SK-N-SH treated with all-trans-retinoic acid at 6 μM for 48 hours (cell line): ENCODE results near the gene DYNC2I2.

ENCODE experiments used
- ATAC-seq: fragments of 200-7000 bp; cut with Tn5 transposase; 3 replicates; pipeline ENCODE4 v1.9.1; 2020; ENCODE audit warnings: mild to moderate bottlenecking, moderate library complexity
- ARNTL ChIP-seq: fragments of 450-650 bp; formaldehyde crosslinking; IDR thresholded peaks from 2 replicates; pipeline ENCODE4 v1.5.0; 2020; ENCODE audit warnings: low read depth, mild to moderate bottlenecking, moderate library complexity, borderline replicate concordance
- CREB5 ChIP-seq: fragments of 250-450 bp; sonication (Bioruptor Pico); IDR thresholded peaks from 2 replicates; pipeline ENCODE4 v1.5.1; 2020; ENCODE audit warnings: low read depth, mild to moderate bottlenecking, moderate library complexity
- CSDC2 ChIP-seq: fragments of 250-450 bp; sonication (Bioruptor Pico); IDR thresholded peaks from 2 replicates; pipeline ENCODE4 v1.5.0; 2020; ENCODE audit warnings: mild to moderate bottlenecking, moderate library complexity
- CSRNP3 ChIP-seq: fragments of 250-450 bp; sonication (Bioruptor Pico); IDR thresholded peaks from 2 replicates; pipeline ENCODE4 v1.5.1; 2021; ENCODE audit warnings: mild to moderate bottlenecking, moderate library complexity
- ESRRG ChIP-seq: fragments of 250-450 bp; sonication (Bioruptor Pico); IDR thresholded peaks from 2 replicates; pipeline ENCODE4 v1.6.1; 2021; ENCODE audit warnings: mild to moderate bottlenecking
- ISL1 ChIP-seq: fragments of 250-450 bp; sonication (Bioruptor Pico); IDR thresholded peaks from 2 replicates; pipeline ENCODE4 v2.1.2; 2022; ENCODE audit warnings: mild to moderate bottlenecking, moderate library complexity
- OSR1 ChIP-seq: fragments of 250-450 bp; sonication (Bioruptor Pico); IDR thresholded peaks from 2 replicates; pipeline ENCODE4 v1.8.0; 2022; ENCODE audit warnings: moderate library complexity, mild to moderate bottlenecking, inconsistent platforms
- PATZ1 ChIP-seq: fragments of 250-450 bp; sonication (Bioruptor Pico); IDR thresholded peaks from 2 replicates; pipeline ENCODE4 v1.8.0; 2020; ENCODE audit warnings: mild to moderate bottlenecking, moderate library complexity, borderline replicate concordance
- POU6F1 ChIP-seq: fragments of 250-450 bp; sonication (Bioruptor Pico); IDR thresholded peaks from 2 replicates; pipeline ENCODE4 v1.8.0; 2021; ENCODE audit warnings: low read depth, mild to moderate bottlenecking, moderate library complexity, borderline replicate concordance
- PPARA ChIP-seq: fragments of 250-450 bp; sonication (Bioruptor Pico); IDR thresholded peaks from 2 replicates; pipeline ENCODE4 v1.5.0; 2020; ENCODE audit warnings: mild to moderate bottlenecking, borderline replicate concordance
- RARB ChIP-seq: fragments of 250-450 bp; sonication (Bioruptor Pico); IDR thresholded peaks from 2 replicates; pipeline ENCODE4 v1.8.0; 2021; ENCODE audit warnings: mild to moderate bottlenecking, moderate library complexity
- SNAI2 ChIP-seq: fragments of 250-450 bp; sonication (Bioruptor Pico); IDR thresholded peaks from 2 replicates; pipeline ENCODE4 v1.5.0; 2020; ENCODE audit warnings: mild to moderate bottlenecking, moderate library complexity
- TCF4 ChIP-seq: fragments of 250-450 bp; sonication (Bioruptor Pico); IDR thresholded peaks from 2 replicates; pipeline ENCODE4 v1.8.0; 2021; ENCODE audit warnings: mild to moderate bottlenecking, moderate library complexity, borderline replicate concordance
- TOX ChIP-seq: fragments of 250-450 bp; sonication (Bioruptor Pico); IDR thresholded peaks from 2 replicates; pipeline ENCODE4 v1.8.0; 2021; ENCODE audit warnings: mild to moderate bottlenecking, moderate library complexity, borderline replicate concordance
- TSHZ2 ChIP-seq: fragments of 250-450 bp; sonication (Bioruptor Pico); IDR thresholded peaks from 2 replicates; pipeline ENCODE4 v1.5.0; 2020; ENCODE audit warnings: mild to moderate bottlenecking, moderate library complexity
- ZC3H10 ChIP-seq: fragments of 250-450 bp; sonication (Bioruptor Pico); IDR thresholded peaks from 2 replicates; pipeline ENCODE4 v1.5.1; 2021; ENCODE audit warnings: mild to moderate bottlenecking, moderate library complexity
- ZFP3 ChIP-seq: fragments of 250-450 bp; sonication (Bioruptor Pico); IDR thresholded peaks from 2 replicates; pipeline ENCODE4 v1.5.0; 2020; ENCODE audit warnings: mild to moderate bottlenecking, moderate library complexity
- ZFP30 ChIP-seq: fragments of 450-650 bp; formaldehyde crosslinking; IDR thresholded peaks from 2 replicates; pipeline ENCODE4 v1.5.0; 2022; ENCODE audit warnings: mild to moderate bottlenecking, moderate library complexity
- ZNF565 ChIP-seq: fragments of 450-650 bp; formaldehyde crosslinking; conservative IDR thresholded peaks from 2 replicates; pipeline ENCODE4 v1.5.0; 2020; ENCODE audit warnings: low read depth, mild to moderate bottlenecking, moderate library complexity
- ZNF70 ChIP-seq: fragments of 450-650 bp; formaldehyde crosslinking; IDR thresholded peaks from 2 replicates; pipeline ENCODE4 v1.5.0; 2020; ENCODE audit warnings: mild to moderate bottlenecking, moderate library complexity
- ZNF8 ChIP-seq: fragments of 450-650 bp; formaldehyde crosslinking; IDR thresholded peaks from 2 replicates; pipeline ENCODE4 v1.5.0; 2020; ENCODE audit warnings: mild to moderate bottlenecking, moderate library complexity

The DYNC2I2 gene

GRCh38 chr9:128603697-128604096 lies 53.0 kb downstream of the DYNC2I2 start:
- no peak for ATAC-seq

GRCh38 chr9:128600099-128600498 lies 56.5 kb downstream of the DYNC2I2 start:
- TF ChIP-seq ARNTL (CRISPR knock-in tag) (no peak), ZNF70 (CRISPR knock-in tag) (no peak), POU6F1 (CRISPR knock-in tag) (no peak), ZFP30 (CRISPR knock-in tag) (no peak), CSRNP3 (CRISPR knock-in tag) (no peak), TCF4 (no peak), PATZ1 (no peak), ZC3H10 (CRISPR knock-in tag) (no peak), TSHZ2 (no peak), CREB5 (no peak), PPARA (no peak), ZNF8 (CRISPR knock-in tag) (no peak)
- no peak for ATAC-seq

More at GRCh38 chr9:128603697-128604096, 53.0 kb downstream of the DYNC2I2 start:
- no peak for TF ChIP-seq ESRRG (CRISPR knock-in tag)
- TF ChIP-seq SNAI2, result no peak
- no peak for TF ChIP-seq ISL1 (CRISPR knock-in tag)
- TF ChIP-seq TOX (CRISPR knock-in tag), result no peak
- TF ChIP-seq ZFP3 (CRISPR knock-in tag), result no peak
- TF ChIP-seq ZNF565 (CRISPR knock-in tag), result no peak
- no peak for TF ChIP-seq ZC3H10 (CRISPR knock-in tag)
- no peak for TF ChIP-seq CSDC2
- no peak for TF ChIP-seq CSRNP3 (CRISPR knock-in tag)

GRCh38 chr9:128595471-128595870 lies 61.2 kb downstream of the DYNC2I2 start:
- ATAC-seq, result no peak
- TF ChIP-seq PATZ1 (no peak), OSR1 (CRISPR knock-in tag) (no peak), ZC3H10 (CRISPR knock-in tag) (no peak), ARNTL (CRISPR knock-in tag) (no peak), ZNF70 (CRISPR knock-in tag) (no peak), ESRRG (CRISPR knock-in tag) (no peak), RARB (CRISPR knock-in tag) (no peak), TSHZ2 (no peak), SNAI2 (no peak), ZNF565 (CRISPR knock-in tag) (no peak), CREB5 (no peak), ISL1 (CRISPR knock-in tag) (no peak)
